Ovary (tissue), 3 donors: Measurements from ENCODE around the gene SKA2.

Experiments
- CTCF ChIP-seq, 3 donors: fragments of 450-650 bp in 2 of 3; fragments of 200-600 bp in 1 of 3; IDR thresholded peaks; one replicate each; pipeline versions ENCODE4 v1.5.1 to v1.8.0; 2016 to 2022; ENCODE audit warnings: antibody characterized with exemption in 3 of 3, mild to moderate bottlenecking in 1 of 3
- EP300 ChIP-seq: sonication (generic); formaldehyde crosslinking; IDR thresholded peaks from one replicate; pipeline ENCODE4 v1.6.1; 2017; ENCODE audit warnings: antibody characterized with exemption
- POLR2A ChIP-seq: fragments of 450-650 bp; IDR thresholded peaks from one replicate; pipeline ENCODE4 v1.6.1; 2017; ENCODE audit warnings: antibody characterized with exemption, mild to moderate bottlenecking, moderate library complexity
- donor health status: DM: no; HTN: no; CAD: no.

- TF ChIP-seq POLR2A (no peak), CTCF (IDR thresholded peaks at IDR 0.05) (no peak), EP300 (no peak)
These were observed 38.4 kb upstream of the SKA2 start for GRCh38 chr17:59193336-59193862.
